Measurements from ENCODE around the gene SLC16A10.
A peak's percentile ranks its signal among the peaks of the same experiment; 100 is the strongest.
"Not testable (repeated sequence)": the region's sequence is repeated elsewhere in the genome, so short reads cannot be mapped to it uniquely, and the experiment has no call there.

Gene SLC16A10

GRCh38 chr6:111220383-111221031 lies 133.2 kb downstream of the SLC16A10 start:
- DNase-seq (ENCODE audit: low read depth): no peak

GRCh38 chr6:111221804-111222203 lies 134.5 kb downstream of the SLC16A10 start:
- DNase-seq (ENCODE audit: low read depth): no peak

GRCh38 chr6:111222341-111222740 lies 135.0 kb downstream of the SLC16A10 start:
- DNase-seq (ENCODE audit: low read depth): no peak

GRCh38 chr6:111228094-111228493 lies 140.8 kb downstream of the SLC16A10 start:
- DNase-seq (ENCODE audit: low read depth): no peak

- peak; percentile 84 for DNase-seq (ENCODE audit: low read depth)
These were observed 143.2 kb downstream of the SLC16A10 start for GRCh38 chr6:111230351-111231089.

GRCh38 chr6:111231090-111231459 lies 143.8 kb downstream of the SLC16A10 start:
- DNase-seq (ENCODE audit: low read depth): peak; percentile 65

GRCh38 chr6:111237852-111238251 lies 150.5 kb downstream of the SLC16A10 start:
- DNase-seq (ENCODE audit: low read depth): peak; percentile 18

GRCh38 chr6:111238464-111239119 lies 151.3 kb downstream of the SLC16A10 start:
- DNase-seq (ENCODE audit: low read depth): peak; percentile 60

- DNase-seq (ENCODE audit: low read depth): no peak
These were observed 152.2 kb downstream of the SLC16A10 start for GRCh38 chr6:111239461-111239860.

GRCh38 chr6:111242452-111242851 lies 155.1 kb downstream of the SLC16A10 start:
- DNase-seq (ENCODE audit: low read depth): peak; percentile 86

GRCh38 chr6:111243095-111243494 lies 155.8 kb downstream of the SLC16A10 start:
- no peak for DNase-seq (ENCODE audit: low read depth)

- DNase-seq (ENCODE audit: low read depth): peak; percentile 19
These were observed 161.5 kb downstream of the SLC16A10 start for GRCh38 chr6:111248789-111249188.

GRCh38 chr6:111250791-111251354 lies 163.6 kb downstream of the SLC16A10 start:
- DNase-seq (ENCODE audit: low read depth): peak; percentile 13

- DNase-seq (ENCODE audit: low read depth): no peak
These were observed 165.4 kb downstream of the SLC16A10 start for GRCh38 chr6:111252726-111253125.

GRCh38 chr6:111254004-111254778 lies 166.9 kb downstream of the SLC16A10 start:
- no peak for DNase-seq (ENCODE audit: low read depth)

- DNase-seq (ENCODE audit: low read depth): no peak
These were observed 167.5 kb downstream of the SLC16A10 start for GRCh38 chr6:111254779-111255166.

- not testable (repeated sequence) for DNase-seq (ENCODE audit: low read depth)
These were observed 168.5 kb downstream of the SLC16A10 start for GRCh38 chr6:111255838-111256237.

- peak; percentile 26 for DNase-seq (ENCODE audit: low read depth)
These were observed 169.3 kb downstream of the SLC16A10 start for GRCh38 chr6:111256646-111257045.

GRCh38 chr6:111258010-111258409 lies 170.7 kb downstream of the SLC16A10 start:
- no peak for DNase-seq (ENCODE audit: low read depth)

- peak; percentile 77 for DNase-seq (ENCODE audit: low read depth)
These were observed 171.3 kb downstream of the SLC16A10 start for GRCh38 chr6:111258615-111259088.

- peak; percentile 99 for DNase-seq (ENCODE audit: low read depth)
These were observed 172.0 kb downstream of the SLC16A10 start for GRCh38 chr6:111259089-111259831.
